ENCODE results near the gene ALG6.
"Not testable (repeated sequence)": the region's sequence is repeated elsewhere in the genome, so short reads cannot be mapped to it uniquely, and the experiment has no call there.

ALG6 gene

DNA sequence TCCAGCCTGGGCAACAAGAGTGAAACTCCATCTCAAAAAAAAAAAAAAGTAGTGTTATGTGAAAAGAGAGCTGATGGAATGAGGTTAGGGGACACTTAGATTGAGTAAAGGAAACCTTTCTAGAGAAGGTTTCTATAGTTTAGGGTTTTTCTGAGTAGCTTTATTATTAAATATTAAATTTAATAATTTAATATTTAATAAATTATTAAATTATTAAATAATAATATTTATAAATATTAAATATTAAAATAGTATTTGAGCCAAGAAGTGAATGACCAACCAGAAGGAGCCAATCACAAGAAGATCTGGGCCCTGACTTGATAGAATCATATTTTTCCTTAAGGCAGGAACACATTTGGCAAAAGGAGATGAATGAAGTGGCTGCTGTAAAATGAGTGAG, 50.7 kb downstream of the ALG6 start:
- no peak for DNase-seq

DNA sequence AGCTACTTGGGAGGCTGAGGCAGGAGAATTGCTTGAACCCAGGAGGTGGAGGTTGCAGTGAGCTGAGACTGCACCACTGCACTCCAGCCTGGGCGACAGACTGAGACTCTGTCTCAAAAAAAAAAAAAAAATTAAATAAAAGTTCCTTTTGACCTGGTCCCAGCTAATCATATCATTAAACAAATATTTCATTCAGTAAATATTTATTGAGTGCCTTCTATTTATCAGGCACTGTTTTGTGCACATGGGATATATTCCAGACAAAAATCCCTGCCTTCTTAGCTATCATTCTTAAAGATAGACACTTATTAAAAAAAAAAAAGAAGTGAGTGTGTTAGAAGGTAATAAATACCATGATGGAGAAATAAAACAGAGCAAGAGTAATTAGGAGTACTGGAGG, 53.3 kb downstream of the ALG6 start:
- not testable (repeated sequence) for DNase-seq

DNA sequence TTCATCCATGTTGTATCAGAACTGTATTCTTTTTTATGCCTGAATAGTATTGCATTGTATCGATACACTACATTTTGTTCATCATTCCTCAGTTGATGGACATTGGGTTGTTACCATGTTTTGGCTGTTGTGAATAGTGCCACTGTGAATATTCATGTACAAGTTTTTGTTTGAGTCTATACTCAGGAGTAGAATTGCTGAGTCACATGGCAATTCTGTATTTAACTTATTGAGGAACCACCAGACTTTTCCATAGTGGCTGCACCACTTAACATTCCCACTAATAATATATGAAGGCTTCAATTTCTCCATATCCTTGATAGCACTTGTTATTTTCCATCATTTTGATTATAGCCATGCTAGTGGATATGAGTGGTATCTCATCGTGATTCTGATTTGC, 56.2 kb downstream of the ALG6 start:
- DNase-seq, result no peak

DNA sequence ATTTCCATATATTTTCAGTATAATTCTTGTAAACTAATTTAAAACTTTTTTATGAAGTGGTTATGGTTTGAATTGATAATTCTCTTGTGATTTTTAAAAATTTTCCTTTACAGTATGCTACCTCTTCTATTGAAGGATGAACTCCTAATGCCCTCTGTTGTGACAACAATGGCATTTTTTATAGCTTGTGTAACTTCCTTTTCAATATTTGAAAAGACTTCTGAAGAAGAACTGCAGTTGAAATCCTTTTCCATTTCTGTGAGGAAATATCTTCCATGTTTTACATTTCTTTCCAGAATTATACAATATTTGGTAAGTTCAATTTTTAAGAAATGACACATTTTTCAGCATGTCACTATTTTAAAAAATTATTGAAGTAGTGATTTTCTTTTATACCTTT, 61.4 kb downstream of the ALG6 start:
- DNase-seq, result no peak

DNA sequence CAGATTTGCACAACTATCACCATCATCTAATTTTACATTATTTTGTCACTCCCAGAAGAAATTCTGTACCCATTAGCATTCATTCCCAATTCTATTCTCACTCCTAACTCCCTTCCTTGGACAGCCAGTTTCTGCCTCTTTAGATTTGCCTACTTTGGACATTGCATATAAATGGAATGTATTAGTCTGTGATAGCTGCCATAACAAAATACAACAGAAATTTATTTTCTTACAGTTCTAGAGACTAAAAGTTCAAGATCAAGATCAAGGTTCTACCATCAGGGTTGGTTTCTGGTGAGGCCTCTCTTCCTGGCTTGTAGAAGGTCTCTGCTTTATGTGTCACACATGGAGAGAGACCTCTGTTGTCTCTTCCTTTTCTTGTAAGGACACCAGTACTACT, 61.9 kb downstream of the ALG6 start:
- DNase-seq, result no peak

DNA sequence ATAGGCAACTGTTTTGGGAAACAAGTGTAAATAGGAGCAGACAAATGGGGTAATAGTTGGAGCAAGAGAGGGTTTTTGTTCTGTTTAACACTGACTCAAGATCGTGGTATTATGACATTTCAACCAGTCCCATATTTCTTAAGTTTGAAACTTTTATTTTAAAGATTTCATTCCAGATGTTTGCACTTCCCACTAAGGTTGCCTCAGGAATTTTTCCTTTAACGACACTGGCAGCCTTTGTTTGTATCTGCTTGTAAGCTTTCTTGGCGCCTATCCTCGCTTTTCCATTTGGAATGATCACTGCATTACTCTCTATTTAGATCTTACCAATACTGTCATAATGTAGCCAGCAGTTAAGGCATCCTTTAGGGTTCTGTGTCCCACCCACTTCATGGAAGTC, 67.7 kb downstream of the ALG6 start:
- no peak for DNase-seq

DNA sequence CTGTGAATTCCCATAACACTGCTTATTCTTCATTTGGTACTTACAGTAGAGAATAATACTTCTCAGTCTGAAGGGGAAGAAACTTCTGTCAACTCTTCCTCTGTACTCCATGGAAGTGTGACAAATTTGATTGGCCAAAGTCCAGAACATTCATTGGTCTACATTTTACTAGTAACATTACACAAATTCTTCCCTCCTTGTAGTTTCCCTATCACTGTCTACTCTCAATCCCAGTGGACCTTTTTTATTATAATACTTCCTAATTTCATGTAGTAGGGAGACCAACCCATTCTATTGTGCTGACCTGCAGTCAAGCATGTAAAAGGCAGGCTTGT, 74.7 kb downstream of the ALG6 start:
- DNase-seq, result no peak

DNA sequence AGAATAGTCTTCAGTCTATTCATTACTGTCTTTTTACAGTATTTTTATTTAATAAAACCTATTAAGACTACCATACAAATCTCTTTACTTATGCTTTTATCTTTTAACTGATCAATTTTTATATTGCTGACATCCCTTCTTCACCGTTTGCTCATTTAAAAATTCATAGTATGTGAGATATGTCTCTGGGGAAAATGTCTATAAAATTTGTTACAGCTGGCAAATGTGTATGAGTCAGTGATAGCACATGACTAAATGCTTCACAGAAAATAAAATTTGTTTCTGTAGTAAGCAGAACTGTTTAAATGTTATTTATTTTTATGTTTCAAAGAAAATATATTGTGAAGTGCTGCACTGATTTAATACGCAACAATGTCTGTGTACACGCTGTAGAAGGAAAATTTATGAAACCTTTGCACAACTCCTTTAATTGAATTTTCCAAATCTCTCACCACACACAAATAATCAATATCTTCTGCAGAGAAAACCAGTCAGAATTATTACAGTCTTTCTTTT, 81.4 kb downstream of the ALG6 start:
- DNase-seq, result no peak

DNA sequence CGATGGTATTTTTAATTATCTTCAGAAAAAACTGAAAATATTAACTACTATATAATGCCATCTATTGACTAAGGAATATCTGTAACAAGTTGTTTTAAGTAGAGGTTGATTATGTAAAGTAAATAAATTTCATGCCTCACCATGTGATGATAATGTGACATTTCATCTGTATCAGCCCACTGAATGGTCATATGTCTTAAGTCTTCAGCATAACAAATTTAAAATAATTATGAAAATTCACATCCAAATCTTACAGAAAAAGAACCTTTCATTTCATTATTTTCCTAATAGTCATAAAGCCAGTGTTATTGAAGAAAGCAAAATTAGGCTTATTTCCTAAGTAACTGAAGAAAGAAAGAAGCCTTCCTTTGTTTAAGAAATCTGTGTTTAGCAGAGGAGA, 83.0 kb downstream of the ALG6 start:
- no peak for DNase-seq

DNA sequence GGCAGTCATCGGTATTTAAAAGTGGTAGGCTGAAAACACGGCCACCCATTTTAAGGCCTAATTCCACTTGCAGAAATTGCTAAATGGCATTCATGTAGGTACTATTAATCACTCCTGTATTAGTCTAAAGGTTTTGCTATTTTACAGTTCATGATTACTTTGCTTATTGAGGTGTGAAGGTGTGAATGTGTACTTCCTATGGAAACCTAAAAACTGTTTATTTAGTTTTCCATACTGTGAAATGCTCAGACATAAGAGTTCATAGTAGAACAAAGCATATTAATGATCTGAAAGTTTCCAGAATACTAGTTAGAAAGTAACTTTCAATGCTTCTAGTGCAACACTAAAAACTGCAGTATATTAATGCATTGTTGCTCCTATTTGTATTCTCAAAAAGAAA, 85.8 kb downstream of the ALG6 start:
- no peak for DNase-seq

DNA sequence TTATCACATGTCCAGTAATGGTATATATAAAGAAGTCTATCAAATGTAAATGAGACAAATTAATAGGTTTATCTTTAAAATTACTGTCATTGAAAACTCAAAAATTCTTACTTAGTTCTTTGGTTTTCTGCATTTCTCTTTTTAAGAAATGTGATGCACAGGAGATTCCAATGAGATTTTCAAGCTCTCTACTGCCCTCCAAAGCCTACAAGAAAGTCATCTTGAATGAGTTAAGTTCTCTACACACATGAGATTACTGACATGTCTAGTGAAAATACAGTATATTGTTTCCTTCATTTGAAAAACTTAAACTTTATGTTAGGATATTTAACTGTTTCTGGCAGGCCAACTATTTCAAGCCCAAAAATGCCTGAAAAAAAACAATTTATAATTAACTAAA, 86.8 kb downstream of the ALG6 start:
- no peak for DNase-seq

DNA sequence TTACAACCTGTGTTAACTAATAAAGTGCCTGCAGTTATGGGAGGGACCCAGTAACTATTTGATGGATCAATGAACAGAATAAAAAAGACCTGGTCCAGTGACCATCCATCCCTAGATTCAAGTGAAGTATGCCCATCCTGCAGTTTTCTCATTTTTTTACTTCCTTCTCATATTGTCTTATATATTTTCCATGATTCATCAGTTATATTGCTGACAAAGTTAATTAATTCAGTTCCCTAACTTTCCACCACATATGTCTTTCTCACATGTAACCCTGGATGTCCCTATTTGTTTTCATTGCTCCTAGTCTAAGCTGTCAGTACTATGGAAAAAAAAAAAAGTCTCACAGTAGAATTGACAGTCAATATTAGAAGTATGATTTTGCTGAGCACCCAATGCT, 91.3 kb downstream of the ALG6 start:
- DNase-seq, result no peak

DNA sequence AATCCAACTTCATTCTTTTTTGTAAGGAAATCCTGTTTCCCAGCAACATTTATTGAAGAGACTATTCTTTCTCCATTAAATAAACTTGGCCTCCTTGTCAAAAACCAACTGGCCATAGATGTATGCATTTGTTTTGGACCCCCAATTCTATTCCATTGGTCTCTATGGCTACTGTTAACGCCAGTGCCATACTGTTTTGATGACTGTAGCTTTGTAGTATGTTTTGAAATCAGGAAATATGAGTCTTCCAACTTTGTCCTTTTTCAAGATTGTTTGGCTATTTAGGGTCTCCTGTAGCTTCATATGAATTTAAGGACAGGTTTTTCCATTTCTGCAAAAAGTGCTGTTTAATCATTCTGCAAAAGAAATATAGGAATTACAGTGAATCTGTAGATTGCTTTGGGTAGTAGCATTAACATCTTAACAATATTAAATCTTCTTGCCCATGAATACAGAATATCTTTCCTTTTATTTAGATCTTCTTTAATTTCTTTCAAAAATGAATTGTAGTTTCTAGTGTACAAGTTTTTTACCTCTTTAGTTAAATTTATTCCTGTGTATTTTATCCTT, 94.3 kb downstream of the ALG6 start:
- no peak for DNase-seq

DNA sequence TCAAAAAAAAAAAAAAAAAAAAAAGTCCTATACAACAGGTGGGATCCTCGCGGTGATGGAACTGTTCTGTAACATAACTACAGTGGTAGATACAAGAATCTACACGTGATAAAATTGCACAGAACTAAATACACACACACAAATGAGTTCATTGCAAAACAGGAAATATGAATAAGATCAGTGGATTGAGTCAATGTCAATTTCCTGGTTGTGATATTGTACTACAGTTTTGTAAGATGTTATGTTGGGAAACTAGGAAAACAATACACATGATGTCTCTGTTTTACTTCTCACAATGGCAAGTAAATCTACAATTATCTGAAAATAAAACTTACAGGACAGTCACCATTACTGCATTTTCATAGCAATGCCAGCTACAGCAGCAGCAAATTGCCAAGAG, 95.8 kb downstream of the ALG6 start:
- no peak for DNase-seq

DNA sequence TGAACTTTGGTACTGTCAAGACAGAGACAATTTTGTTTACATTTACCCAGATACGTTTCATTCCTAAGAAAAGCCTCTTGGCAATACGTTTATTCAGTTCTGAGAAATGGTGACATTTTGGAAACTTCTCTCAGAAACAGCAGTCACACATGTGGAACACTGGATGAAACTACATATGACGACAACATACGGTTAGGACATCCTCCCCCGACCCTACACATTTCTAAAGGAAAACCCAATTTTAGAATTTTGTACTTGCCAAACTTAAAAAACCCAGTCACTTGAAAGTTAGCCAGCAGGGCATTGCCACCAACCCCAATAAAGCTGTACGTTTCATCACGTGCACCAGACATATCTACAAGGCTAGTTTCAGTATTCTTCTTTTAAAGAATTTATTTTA, 98.8 kb downstream of the ALG6 start:
- DNase-seq, result no peak

DNA sequence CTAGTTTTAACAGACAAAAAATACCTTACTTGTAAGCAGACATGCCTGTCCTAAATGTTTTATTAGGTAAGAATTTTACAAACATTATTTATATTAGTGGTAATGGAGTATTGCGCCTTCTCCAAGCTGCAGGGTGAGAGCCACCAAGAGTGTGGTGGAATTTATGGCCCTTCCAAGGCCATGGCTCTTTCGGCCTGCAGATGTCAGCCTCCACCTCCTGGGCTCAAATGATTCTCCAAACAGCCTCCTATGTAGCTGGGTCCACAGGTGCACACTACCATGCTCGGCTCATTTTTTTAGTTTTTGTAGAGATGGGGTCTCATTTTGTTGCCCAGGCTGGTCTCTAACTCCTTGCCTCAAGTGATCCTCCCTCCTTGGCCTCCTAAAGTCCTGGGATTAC, 99.3 kb downstream of the ALG6 start:
- DNase-seq, result no peak

DNA sequence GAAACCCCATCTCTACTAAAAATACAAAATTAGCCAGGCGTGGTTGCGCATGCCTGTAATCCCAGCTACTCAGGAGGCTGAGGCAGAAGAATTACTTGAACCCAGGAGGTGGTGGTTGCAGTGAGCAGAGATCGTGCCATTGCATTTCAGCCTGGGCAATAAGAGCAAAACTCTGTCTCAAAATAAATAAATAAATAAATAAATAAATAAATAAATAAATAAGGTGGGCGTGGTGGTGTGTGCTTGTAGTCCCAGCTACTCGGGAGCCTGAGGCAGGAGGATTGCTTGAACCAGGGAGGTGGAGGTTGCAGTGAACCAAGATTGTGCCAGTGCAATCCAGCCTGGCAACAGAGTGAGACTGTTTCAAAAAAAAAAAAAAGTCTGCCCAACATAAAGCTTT, 101.3 kb downstream of the ALG6 start:
- not testable (repeated sequence) for DNase-seq

DNA sequence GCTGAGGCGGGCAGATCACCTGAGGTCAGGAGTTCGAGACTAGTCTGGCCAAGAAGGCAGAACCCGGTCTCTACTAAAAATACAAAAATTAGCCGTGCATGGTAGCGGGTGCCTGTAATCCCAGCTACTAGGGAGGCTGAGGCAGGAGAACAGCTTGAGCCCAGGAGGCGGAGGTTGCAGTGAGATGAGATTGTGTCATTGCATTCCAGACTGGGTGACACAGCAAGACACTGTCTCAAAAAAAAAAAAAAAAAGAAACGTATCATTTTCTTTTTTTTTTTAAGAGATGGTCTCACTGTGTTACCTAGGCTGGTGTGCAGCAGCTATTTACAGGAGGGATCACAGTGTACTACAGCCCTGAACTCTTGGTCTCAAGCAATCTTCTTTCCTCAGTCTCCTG, 108.3 kb downstream of the ALG6 start:
- no peak for DNase-seq

DNA sequence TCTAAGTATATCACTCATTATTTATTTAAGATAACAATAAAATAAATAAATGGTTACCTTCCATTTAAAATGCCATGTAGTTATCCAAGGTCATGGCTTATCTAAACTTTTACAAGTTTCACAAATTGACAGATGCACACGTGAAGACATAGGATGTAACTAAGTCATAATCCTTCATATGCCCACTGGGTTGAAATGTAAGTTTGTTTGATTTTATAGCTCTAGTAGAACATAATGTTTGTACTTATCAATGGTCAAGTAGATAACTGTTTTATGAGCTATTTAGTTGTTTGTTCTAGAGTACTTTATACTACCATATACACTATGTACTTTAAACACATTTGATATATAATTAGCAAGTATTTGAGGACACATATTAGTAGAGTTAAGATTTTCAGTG, 112.6 kb downstream of the ALG6 start:
- no peak for DNase-seq

DNA sequence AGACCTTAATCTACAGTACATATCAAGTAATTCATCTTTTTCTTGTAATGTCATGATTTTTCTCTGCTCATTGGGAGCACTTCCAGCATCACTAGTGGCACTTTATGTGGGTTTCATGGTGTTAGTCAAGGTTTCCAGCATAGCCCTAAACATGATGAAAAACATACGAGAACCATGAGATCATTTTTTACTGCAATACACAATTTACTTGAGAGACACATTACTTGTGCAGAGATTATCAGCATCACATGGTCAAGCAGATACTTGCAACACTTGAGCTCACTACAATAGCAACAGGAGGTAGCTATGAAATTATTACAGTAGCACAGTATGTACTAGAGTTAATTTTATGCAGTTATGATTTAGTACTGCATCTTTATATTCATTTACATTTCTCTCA, 119.2 kb downstream of the ALG6 start:
- DNase-seq, result no peak

DNA sequence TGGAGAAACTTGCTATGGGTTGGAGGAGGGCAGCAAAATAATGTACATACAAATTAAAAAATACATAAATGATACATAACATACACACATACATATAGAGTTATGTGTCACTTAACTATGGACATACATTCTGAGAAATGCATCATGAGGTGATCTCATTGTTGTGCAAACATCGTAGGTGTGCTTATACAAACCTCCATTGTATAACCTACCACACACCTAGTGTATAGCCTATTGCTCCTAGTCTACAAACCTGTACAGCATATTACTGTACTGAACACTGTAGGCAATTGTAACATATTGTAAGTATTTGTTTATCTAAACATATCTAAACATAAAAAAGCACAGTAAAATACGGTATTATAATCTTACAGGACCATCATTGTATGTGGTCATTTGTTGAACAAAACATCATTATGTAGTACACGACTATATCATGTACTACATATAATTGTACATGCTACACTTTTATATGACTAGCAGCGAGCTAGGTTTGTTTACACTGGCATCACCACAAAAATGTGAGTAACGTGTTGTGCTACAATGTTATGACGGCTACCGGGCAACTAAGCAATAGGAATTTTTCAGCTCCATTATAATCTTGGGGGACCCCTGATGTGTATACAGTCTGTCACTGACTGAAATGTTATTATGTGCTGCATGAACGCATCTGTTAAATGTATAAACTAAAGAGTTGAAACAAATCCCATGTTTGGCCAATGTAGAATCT, 120.1 kb downstream of the ALG6 start:
- DNase-seq, result no peak

Data from NCI-H526 treated with DMSO at 0.1 percent for 48 hours (cell line).